ENCODE results near the gene MLIP. TPM values are rescaled to one million over a fixed set of nuclear protein-coding genes. Genes with fewer than 3 reads are reported as not detected.

MLIP gene
- total RNA-seq, 4 donors from 2014 or later: 0.54 to 0.62 TPM; not detected in 2

GRCh38 chr6:54135665-54136369 is 24.6 kb downstream of the MLIP start:
- TF ChIP-seq EP300 (IDR thresholded peaks at IDR 0.05) (no peak), POLR2A (IDR thresholded peaks at IDR 0.05) (no peak), CTCF (IDR thresholded peaks at IDR 0.05) (no peak), POLR2AphosphoS5 (IDR thresholded peaks at IDR 0.05) (no peak)
- H3K27me3 ChIP-seq: no peaks in the 10 kb centered on the region
- peaks cover 0 to 12% (median 0%) of the 10 kb centered on the region in 3 donors for H3K4me1 ChIP-seq
- ATAC-seq: no peak
- H3K27ac ChIP-seq: no peak overlapping the region
- H3K4me3 ChIP-seq: no peak overlapping the region
- WGBS, 2 donors (ENCODE audit: low coverage in 1 of 2): 23 to 24% methylated on average over 2 of the region's 2 CpGs
- no peaks in the 10 kb centered on the region for H3K9me3 ChIP-seq
- H3K36me3 ChIP-seq: no peaks in the 10 kb centered on the region

- Histone ChIP-seq H3K9me3 (no peaks in the 10 kb centered on the region), H3K4me1 (peaks cover 0 to 12% (median 0%) of the 10 kb centered on the region in 3 donors), H3K27me3 (no peaks in the 10 kb centered on the region), H3K27ac (no peak overlapping the region), H3K4me3 (no peak overlapping the region), H3K36me3 (no peaks in the 10 kb centered on the region)
- TF ChIP-seq POLR2A (IDR thresholded peaks at IDR 0.05): no peak
- TF ChIP-seq EP300 (IDR thresholded peaks at IDR 0.05): no peak
- no peak for TF ChIP-seq POLR2AphosphoS5 (IDR thresholded peaks at IDR 0.05)
- TF ChIP-seq CTCF (IDR thresholded peaks at IDR 0.05): no peak
- 67 to 100% methylated on average over 1 of the region's 1 CpG for WGBS, 2 donors (ENCODE audit: low coverage in 1 of 2)
- ATAC-seq: no peak
These were observed 27.6 kb downstream of the MLIP start for GRCh38 chr6:54138795-54139194.

GRCh38 chr6:54140811-54141210 is 29.6 kb downstream of the MLIP start:
- Histone ChIP-seq H3K4me1 (peaks cover 0 to 2% (median 0%) of the 10 kb centered on the region in 3 donors), H3K27ac (no peak overlapping the region), H3K9me3 (no peaks in the 10 kb centered on the region), H3K4me3 (no peak overlapping the region), H3K36me3 (no peaks in the 10 kb centered on the region), H3K27me3 (no peaks in the 10 kb centered on the region)
- ATAC-seq: no peak
- TF ChIP-seq POLR2A (IDR thresholded peaks at IDR 0.05) (no peak), POLR2AphosphoS5 (IDR thresholded peaks at IDR 0.05) (no peak), CTCF (IDR thresholded peaks at IDR 0.05) (no peak), EP300 (IDR thresholded peaks at IDR 0.05) (no peak)

- H3K36me3 ChIP-seq: no peaks in the 10 kb centered on the region
- H3K9me3 ChIP-seq: no peaks in the 10 kb centered on the region
- no peaks in the 10 kb centered on the region for H3K4me1 ChIP-seq
- no peak overlapping the region for H3K27ac ChIP-seq
- H3K27me3 ChIP-seq: no peaks in the 10 kb centered on the region
- no peak overlapping the region for H3K4me3 ChIP-seq
- TF ChIP-seq POLR2AphosphoS5 (IDR thresholded peaks at IDR 0.05) (no peak), CTCF (IDR thresholded peaks at IDR 0.05) (no peak), POLR2A (IDR thresholded peaks at IDR 0.05) (no peak), EP300 (IDR thresholded peaks at IDR 0.05) (no peak)
- ATAC-seq: no peak
- 90 to 91% methylated on average over 6 to 12 of the region's 12 CpGs for WGBS, 2 donors (ENCODE audit: low coverage in 1 of 2)
These were observed 31.8 kb downstream of the MLIP start for GRCh38 chr6:54142889-54143519.

- Histone ChIP-seq H3K4me1 (no peaks in the 10 kb centered on the region), H3K27ac (no peak overlapping the region), H3K27me3 (no peaks in the 10 kb centered on the region), H3K36me3 (no peaks in the 10 kb centered on the region), H3K9me3 (no peaks in the 10 kb centered on the region), H3K4me3 (no peak overlapping the region)
- no peak for ATAC-seq
- TF ChIP-seq EP300 (IDR thresholded peaks at IDR 0.05) (no peak), POLR2AphosphoS5 (IDR thresholded peaks at IDR 0.05) (no peak), POLR2A (IDR thresholded peaks at IDR 0.05) (no peak), CTCF (IDR thresholded peaks at IDR 0.05) (no peak)
- WGBS, 2 donors (ENCODE audit: low coverage in 1 of 2): 52 to 71% methylated on average over 1 of the region's 1 CpG
These were observed 40.6 kb downstream of the MLIP start for GRCh38 chr6:54151861-54152260.

Data from gastroesophageal sphincter (tissue), 4 donors.